ENCODE results near the gene LEFTY2.
"Not testable (repeated sequence)": the region's sequence is repeated elsewhere in the genome, so short reads cannot be mapped to it uniquely, and the experiment has no call there.

Gene LEFTY2, protein sequence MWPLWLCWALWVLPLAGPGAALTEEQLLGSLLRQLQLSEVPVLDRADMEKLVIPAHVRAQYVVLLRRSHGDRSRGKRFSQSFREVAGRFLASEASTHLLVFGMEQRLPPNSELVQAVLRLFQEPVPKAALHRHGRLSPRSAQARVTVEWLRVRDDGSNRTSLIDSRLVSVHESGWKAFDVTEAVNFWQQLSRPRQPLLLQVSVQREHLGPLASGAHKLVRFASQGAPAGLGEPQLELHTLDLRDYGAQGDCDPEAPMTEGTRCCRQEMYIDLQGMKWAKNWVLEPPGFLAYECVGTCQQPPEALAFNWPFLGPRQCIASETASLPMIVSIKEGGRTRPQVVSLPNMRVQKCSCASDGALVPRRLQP

DNA sequence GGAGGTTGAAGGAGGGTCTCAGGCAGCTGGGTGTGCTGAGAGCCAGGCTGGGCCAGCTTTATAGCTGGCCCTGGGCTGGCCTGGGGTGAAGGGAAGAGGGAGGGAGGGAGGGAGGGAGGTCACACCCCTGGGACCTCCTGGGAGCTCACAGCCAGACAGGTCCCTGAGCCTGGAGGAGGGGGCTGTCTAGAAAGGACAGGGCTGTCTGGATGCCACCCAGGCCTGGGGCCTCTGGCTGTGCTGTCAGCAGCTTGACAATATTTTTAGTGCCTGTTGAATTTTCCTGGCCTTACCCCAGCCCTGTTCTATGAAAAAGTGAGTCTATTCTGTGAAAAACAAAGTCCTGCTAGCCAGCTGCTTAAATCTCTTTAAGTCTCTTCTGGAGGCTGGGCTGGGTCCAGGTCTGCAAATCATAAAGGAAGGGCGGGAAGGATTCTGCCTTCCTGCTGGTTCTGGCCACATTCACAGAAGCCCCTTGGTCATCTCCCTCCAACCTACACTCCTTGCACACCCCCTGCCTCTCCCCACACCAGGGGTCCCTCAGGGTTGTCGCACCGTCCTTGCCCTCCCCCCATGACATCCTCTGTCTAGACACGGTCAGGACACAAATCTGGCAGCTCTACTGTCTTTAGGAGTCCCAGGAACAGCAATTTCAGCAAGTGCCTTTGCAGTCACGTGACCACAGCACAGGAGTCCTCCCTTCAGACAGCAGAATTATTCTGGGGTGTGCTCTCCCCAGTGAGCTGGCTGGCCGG lies at the start of gene LEFTY2:
Gene LEFTY2, minus strand, starts transcription at position 34 of the 755 bp plus-strand sequence. CDS start 80 bp downstream, outside the sequence.
- no peak for DNase-seq (ENCODE audit: low spot score)

DNA sequence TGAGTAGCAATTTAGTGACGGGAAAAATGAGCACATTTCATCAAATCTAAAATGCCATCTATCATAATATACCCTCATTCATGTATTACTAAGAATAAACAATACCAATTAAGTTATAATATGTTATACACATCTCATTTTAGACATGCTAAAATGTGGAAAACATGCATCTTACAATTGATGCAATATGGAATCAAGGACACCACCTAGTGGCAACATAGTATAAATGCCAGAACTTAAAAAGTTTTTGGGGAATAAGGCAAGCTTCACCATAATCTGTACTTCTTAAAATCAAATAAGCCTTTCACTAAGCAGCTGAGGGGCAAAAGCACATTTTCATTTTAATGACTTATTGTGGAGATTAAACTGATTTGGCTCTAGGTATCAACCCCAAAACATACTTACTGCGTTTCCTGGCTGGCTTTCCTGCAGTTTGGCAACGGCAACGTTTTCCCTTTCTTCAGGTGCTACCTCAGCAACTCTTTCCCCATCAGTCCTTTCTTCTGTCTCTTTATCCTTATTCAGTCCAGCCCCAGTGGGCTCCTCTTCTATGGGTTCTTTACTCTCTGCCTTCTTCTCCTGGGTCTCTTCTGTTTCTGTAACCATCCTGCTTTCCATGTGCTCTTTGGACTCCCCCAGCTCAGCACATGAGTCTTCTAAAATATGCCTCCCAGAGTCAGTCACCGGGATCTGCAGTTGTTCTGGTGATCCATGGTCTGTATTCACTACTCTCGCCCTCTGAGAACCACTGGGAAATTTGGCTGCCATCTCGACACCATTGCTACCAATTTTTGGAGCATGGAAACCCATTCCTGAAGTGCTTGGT lies 46.7 kb upstream of the LEFTY2 start:
- peak; percentile 24 for DNase-seq (ENCODE audit: low spot score)

DNA sequence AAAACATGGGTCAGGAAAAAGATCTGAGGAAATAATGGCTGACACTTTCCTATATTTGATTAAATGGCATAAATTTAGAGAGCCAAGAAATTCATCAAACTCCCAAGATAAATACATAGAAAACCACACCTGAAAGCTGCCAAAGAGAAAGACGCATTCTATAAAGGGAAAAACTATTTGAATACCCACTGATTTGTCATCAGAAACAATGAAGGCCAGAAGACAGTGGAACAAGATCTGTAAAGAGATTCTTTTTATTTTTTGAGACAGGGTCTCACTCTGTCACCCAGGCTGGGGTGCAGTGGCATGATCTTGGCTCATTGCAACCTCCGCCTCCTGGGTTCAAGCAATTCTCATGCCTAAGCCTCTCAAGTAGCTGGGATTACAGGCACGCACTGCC lies 40.7 kb upstream of the LEFTY2 start:
- DNase-seq (ENCODE audit: low spot score) = no peak

DNA sequence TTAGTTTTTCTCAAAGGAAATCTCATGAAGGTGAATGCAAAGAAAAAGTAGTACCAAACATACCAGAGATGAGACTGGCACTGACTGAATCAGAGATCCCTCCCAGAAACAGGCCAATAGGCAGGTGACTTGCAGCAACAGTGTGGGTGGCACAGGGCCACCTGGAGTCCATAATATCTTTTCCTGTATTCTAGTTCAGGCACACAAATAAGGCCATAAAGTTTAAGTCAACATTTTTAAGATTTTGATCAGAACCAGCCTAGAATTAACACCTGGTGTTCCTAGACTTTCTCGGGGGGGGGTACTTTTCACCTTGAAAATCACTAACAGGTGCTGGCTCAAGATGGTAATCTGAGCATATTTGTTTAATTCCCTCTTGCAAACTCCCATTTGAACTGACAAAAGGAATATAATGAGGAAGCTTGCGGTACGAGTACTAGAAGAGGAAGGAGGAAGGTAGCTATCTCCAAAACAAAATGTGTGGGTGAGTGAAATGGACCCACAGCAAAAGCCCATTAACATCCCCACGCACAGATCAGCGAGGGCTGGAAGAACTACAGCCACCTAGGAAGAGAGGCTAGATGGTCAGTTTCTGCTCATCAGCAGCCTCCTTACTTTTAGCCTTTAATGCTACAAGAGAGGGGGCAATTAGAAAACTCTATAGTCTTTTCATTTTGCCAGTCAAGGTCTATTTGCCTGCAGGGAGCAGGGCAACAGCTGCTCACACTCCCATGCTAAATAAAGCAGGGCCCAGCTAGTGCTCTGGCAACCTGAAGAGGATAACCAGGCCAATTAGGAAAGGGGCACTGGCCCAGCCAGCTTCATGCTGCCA lies 39.2 kb upstream of the LEFTY2 start:
- no peak for DNase-seq (ENCODE audit: low spot score)

DNA sequence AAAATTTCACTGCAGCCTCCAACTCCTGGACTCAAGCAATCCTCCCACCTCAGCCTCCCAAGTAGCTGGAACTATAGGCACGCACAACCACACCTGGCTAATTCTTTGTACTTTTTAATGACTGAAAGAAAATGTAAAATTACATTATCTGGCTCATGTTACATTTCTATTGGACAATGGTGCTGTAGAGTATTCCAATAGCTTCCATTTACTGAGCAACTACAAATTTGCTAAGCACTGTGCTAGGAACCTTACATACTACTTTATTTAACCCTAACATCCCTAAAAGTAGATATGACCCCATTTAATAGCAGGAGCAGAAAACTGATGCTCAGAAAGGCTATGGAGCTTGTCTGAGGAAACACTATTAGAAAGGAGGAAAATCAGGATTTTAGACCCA lies 38.4 kb upstream of the LEFTY2 start:
- no peak for DNase-seq (ENCODE audit: low spot score)

DNA sequence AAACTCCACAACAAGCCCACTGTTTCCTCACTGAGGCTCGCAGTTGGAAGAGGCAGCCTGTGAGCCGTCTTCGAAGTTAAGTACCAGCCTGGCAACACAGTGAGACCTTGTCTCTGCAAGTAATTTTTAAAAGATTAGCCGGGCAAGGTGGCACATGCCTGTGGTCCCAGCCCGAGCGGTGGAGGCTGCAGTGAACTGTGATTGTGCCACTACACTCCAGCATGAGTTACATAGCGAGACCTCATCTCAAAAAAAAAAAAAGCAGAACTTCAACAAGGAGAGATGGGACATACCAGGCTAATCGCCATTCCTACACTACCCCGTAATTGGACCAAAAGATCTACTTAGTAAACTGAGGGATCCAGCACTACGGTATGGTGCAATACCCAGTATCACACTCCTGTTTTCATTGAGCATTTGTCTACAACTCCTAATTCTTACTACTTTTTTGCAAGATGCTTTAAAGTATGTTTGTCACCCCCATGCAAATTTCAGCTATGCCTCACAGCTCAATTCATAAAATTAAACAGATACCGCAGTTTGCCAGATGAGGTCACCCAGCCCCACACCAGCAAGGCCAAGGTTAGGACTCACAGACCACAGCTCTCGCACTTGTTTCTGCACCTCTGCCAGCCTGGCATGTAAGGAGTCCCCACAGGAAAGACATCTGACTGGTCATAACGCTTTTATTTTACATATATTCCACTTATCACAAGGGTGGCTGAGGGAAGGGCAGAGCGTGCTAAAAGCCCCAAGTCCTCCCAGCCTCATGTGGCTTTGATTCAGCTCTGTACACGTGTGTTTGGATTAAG lies 37.1 kb upstream of the LEFTY2 start:
- DNase-seq (ENCODE audit: low spot score) = no peak

DNA sequence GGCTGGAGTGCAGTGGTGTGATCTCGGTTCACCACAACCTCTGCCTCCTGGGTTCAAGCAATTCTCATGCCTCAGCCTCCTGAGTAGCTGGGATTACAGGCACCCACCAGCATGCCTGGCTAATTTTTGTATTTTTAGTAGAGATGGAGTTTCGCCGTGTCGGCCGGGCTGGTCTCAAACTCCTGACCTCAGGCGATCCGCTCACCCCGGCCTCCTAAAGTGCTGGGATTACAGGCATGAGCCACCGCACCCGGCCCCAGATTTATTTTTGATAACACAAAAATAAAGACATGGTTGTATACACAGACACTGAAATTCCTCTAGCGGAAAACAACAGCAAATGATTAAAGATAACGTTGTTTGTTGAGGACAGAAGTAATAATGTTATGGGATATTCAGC lies 34.1 kb upstream of the LEFTY2 start:
- not testable (repeated sequence) for DNase-seq (ENCODE audit: low spot score)

DNA sequence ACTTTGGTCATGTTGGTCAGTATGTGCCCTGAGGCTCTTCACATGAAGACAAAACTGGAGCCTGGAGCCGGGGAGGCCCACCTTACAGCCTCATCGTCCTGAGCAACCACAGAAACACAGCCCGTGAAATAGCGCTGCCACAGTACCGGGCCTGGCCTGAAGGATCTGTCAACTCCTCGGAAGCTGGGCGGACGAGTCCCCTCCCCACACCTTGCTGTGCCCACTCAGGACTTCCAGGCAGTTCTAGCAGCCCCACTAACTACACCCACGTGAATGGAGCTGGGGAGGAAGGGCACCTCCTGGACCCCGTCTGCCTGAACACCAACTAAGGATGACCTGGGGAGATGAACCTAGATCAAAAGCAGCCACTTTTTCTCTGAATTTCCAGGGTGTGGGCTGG lies 33.4 kb upstream of the LEFTY2 start:
- no peak for DNase-seq (ENCODE audit: low spot score)

DNA sequence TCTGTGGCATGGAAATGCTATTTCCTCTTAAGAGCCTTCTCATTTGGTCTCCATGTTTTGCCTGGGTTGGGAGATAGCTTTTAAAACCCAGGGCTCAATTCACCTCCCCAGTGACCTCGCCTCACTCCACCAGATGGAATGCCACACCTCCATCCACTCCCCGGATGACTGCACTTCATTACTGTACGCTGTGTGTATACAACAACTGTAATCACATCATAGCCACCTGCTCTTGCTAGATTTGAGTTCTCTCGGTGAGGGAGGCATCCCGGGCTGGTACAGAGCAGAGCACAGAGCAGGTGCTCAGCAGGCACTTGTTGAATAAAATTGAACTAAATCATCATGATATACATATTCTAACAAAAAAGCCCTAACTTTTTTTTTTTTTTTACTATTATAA lies 32.1 kb upstream of the LEFTY2 start:
- DNase-seq (ENCODE audit: low spot score) = no peak

DNA sequence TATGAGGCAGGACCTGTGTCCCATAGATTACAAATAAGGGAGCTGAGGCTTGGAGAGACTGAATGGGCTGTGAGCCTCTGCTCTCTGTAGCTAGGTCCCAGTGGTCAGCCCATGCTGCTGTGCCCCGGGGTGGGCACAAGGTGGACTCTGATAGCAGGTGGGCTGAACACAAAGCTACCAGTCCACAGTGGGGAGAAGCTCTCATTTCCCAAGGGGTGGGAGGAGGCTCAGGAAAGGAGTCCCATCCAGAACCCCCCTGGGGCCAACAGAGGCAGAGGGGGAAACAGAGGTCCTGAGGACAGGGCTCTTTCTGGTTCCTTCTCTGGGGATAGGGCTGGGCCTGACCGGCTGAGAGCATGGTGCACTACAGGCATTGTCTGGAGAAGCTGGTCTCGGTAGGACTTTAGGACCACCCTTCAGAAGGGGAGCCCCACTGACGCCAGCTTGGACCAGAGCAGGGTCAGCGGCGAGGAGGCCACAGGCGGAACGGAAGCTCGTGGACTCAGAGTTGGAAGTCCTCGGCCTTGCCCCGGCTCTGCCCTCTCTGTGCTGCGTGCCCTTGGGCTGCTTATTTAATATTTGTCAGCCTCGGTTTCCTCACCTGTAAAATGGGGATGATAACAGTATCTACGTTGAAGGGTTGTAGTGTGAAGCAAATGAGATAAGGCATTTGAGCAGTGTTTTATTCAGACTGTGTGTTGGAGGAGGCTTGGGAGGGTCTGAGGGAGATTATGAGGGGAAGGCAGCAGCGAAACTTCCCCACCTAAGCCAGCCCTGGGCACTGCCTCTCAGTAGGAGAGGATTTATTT lies 31.5 kb upstream of the LEFTY2 start:
- no peak for DNase-seq (ENCODE audit: low spot score)

DNA sequence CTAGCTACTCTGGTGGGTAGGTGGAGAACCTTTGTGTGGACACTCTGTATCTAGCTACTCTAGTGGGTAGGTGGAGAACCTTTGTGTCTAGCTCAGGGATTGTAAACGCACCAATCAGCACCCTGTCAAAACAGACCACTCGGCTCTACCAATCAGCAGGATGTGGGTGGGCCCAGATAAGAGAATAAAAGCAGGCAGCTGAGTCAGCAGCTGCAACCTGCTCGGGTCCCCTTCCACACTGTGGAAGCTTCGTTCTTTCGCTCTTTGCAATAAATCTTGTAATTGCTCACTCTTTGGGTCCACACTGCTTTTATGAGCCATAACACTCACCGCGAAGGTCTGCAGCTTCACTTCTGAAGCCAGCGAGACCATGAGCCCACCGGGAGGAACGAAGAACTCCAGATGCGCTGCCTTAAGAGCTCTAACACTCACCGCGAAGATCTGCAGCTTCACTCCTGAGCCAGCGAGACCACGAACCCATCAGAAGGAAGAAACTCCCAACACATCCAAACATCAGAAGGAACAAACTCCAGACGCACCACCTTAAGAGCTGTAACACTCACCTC lies 29.7 kb upstream of the LEFTY2 start:
- DNase-seq (ENCODE audit: low spot score) = not testable (repeated sequence)

DNA sequence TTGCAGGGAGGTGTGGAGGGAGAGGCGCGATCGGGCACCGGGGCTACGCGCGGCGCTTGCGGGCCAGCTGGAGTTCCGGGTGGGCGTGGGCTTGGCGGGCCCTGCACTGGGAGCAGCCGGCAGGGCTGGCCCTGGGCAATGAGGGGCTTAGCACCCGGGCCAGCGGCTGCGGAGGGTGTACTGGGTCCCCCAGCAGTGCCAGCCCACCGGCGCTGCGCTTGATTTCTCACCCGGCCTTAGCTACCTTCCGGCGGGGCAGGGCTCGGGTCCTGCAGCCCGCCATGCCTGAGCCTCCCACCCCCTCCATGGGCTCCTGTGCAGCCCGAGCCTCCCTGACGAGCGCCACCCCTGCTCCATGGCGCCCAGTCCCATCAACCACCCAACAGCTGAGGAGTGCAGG lies 28.7 kb upstream of the LEFTY2 start:
- not testable (repeated sequence) for DNase-seq (ENCODE audit: low spot score)

DNA sequence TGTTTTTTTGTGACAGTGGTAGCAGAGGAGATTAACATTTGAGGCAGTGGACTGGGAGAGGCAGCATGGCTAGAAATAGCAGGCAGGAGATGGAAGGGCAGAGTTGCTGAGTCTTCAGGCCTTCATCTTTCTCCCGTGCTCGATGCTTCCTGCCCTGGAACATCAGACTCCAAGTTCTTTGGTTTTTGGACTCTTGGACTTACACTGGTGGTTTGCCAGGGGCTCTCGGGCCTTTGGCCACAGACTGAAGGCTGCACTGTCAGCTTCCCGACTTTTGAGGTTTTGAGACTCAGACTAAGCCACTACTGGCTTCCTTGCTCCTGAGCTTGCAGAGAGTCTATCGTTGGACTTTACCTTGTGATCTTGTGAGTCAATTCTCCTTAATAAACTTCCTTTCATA lies 24.2 kb upstream of the LEFTY2 start:
- no peak for DNase-seq (ENCODE audit: low spot score)

DNA sequence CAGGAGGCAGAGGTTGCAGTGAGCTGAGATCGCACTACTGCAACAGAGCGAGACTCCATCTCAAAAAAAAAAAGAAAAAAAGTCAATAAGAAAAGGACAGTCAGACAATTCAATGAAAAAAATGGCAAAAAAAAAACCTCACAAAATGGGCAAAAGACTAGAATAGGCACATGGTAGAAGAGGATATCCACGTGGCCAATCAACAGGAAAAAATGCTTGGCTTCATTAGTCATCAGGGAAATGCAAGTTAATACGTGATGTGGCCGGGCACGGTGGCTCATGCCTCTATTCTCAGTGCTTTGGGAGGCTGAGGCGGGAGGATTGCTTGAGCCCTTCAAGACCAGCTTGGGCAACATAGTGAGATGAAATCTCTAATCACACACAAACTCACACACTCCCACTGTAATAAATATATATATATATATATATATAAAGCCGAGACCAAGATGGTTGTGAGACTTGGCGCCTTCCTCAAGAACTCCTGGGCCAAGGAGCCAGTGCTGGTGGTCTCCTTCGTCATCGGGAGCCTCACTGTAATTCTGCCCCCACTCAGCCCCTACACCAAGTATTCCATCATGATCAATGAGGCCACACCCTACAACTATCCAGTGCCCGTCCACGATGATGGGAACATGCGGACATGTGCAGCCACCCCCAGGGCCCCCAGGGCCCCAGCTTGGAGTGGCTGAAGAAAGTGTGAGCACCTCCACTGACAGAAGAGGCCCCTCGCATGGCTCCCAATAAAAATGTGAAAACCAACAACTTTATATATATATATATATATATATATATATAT lies 22.9 kb upstream of the LEFTY2 start:
- DNase-seq (ENCODE audit: low spot score) = no peak

DNA sequence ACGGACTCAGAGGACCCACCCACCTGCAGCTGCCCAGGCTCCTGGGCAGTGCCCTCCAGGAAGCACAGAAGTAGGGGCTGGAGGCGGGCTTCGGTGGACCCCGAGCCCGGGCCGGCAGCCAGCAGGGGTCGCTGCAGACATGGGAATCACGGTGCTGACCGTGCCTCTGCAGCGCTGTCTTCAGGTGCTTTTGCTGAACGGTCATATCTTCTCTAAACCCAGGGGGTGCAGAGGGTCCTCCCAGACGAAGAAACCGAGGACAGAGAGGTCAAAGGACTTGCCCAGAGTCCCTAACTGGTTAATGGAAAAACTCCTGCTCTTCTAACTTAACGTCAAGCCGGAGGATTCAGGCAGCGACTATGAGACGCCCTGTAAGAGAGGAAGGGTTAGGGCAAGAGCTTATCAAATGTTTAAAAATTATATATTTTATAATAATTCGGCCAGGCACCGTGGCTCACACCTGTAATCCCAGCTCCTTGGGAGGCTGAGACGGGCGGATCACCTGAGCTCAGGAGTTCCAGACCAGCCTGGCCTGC lies 21.5 kb upstream of the LEFTY2 start:
- no peak for DNase-seq (ENCODE audit: low spot score)

DNA sequence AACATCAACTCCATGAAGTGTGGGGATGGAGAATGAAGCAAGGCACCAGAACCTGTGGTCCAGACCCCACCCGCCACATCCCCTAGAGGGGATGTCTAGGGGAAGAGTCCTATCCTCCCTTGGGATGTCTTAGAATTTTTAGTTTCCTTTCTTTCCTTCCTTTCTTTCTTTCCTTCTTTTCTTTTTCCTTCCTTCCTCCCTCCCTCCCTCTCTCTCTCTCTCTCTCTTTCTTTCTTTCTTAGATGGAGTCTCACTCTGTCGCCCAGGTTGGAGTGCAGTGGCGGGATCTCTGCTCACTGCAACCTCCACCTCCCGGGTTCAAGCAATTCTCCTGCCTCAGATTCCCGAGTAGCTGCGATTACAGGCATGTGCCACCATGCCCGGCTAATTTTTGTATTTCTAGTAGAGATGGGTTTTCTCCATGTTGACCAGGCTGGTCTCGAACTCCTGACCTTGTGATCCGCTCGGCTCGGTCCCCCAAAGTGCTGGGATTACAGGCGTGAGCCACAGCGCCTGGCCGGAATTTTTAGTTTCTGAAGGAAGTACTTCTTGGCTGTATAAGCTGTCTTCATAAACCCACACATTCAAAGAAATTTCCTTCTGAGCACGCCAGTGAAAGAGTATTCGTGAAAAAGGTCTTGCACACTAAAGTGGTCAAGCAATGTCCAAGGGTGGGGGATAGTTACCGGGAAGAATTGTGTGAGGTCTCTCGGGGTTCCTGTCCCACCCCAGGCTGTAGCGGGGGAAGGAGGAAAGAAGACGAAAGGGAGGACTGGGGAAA lies 20.8 kb upstream of the LEFTY2 start:
- DNase-seq (ENCODE audit: low spot score) = no peak

DNA sequence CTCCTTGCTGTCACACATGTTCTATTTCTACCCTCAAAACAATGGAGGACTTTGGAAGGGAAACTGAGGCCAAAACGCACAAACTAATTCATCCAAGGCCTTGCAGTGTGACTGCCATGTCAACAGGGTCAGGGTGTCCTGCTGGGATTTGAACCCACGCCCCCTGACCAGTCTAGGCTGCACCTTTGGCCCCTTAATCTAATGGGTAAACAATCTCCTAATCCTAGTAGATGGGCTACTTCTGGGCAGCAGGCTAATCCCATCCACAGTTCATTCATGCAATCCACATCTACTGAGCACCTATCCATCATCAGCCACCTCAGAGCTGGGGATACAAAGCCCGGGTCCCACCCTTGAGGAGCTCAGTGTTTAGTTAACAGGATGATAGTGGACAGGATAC lies 17.0 kb upstream of the LEFTY2 start:
- DNase-seq (ENCODE audit: low spot score) = no peak

DNA sequence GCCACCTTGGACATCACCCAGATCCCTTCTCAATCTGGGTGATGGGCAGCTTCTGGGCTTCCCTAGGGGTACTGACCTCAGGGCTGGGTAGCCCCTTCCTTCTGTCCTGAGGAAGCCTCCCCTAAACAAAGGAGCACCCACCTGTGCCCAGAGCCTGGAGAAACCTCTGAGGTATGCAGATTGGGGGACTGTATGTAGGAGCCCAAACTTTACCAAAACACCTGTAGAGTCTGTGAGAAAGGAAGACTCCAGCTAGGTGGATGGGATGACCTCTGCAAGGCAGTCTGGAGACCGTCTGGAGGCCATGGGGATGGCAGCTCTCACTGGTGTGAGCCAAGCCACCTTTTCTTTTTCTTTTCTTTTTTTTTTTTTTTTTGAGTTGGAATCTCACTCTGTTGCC lies 13.7 kb upstream of the LEFTY2 start:
- DNase-seq (ENCODE audit: low spot score) = no peak
